ENCODE data around the gene SORBS1.

GRCh38 chr10:95363303-95363912, 197.8 kb downstream of the SORBS1 start:
- TF ChIP-seq CTCF (IDR thresholded peaks at IDR 0.05; ENCODE audit: insufficient read depth, low read length) = peak; percentile 70
- no peak for TF ChIP-seq POLR2AphosphoS5 (IDR thresholded peaks at IDR 0.05; ENCODE audit: low read depth)
- TF ChIP-seq GABPA (IDR thresholded peaks at IDR 0.05; ENCODE audit: low read depth) = no peak
- no peak for TF ChIP-seq REST (IDR thresholded peaks at IDR 0.05; ENCODE audit: insufficient replicate concordance, low read depth)
